ENCODE data around the gene PRTG.

DNA sequence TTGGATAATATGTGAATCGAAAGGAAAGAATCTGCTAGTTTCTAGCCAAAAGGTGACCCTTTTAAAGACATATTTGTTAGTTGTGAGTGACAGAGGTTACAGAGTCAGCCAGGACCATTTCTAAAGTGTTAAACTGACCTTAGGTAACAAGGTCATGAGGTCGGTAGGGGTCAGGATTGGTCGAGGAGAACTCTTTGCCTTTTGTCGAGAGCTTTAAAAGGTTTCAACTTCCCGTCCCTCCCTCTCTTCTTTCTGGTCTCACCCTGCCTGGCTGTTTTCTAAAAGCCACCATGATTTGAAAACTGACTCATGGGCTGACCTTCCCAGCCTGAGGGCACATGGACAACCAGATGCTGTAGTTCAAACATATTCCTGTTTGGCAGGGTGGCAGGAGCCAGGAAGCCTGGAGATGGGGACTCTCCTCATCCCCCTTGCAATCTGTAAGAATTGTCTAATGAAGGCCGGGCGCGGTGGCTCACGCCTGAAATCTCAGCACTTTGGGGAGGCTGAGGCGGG lies 25.8 kb upstream of the PRTG start:
- TF ChIP-seq CTCF (conservative IDR thresholded peaks at IDR 0.05; ENCODE audit: low read length) = no peak
- TF ChIP-seq EZH2phosphoT487 (IDR thresholded peaks at IDR 0.05; ENCODE audit: borderline replicate concordance, low read depth, low read length) = no peak

Data from OCI-LY7 (cell line).